Ovary (tissue), 3 donors: Measurements from ENCODE around the gene BATF3.

Source experiments
- POLR2A ChIP-seq: fragments of 450-650 bp; IDR thresholded peaks from one replicate; pipeline ENCODE4 v1.6.1; 2017; ENCODE audit warnings: antibody characterized with exemption, mild to moderate bottlenecking, moderate library complexity
- TF ChIP-seq, protein P1 (sequence below), 3 donors: fragments of 450-650 bp in 2 of 3; fragments of 200-600 bp in 1 of 3; IDR thresholded peaks; one replicate each; pipeline versions ENCODE4 v1.5.1 to v1.8.0; 2016 to 2022; ENCODE audit warnings: antibody characterized with exemption in 3 of 3, mild to moderate bottlenecking in 1 of 3
- donor health status: DM: no; HTN: no; CAD: no.

DNA sequence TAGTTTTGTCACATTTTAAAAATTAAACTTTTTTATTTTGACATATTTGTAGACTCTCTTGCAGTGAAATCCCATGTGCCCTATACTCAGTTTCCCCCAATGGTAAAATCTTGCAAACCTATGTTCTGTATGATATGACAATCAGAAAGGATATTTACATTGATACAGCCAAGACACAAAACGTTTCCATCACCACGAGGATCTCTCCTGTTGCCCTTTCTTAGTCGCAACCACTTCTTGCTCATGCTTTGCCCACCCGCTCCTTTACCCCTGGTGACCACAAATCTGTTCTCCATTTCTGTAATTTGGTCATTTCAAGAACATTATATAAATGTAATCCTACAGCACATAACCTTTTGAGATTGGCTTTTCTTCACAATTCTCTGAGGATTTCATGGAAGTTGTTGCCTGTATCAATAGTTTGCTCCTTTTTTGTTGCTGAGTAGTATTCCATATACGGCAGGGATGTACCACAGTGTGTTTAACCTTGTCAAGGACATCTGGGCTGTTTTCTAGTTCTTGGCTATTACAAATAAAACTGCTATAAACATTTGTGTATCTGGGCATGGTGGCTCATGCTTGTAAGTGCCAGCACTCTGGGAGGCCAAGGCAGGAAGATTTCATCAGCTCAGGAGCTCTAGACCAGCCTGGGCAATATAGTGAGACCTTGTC, 14.0 kb upstream of the BATF3 start:
- TF ChIP-seq, protein P1, sequence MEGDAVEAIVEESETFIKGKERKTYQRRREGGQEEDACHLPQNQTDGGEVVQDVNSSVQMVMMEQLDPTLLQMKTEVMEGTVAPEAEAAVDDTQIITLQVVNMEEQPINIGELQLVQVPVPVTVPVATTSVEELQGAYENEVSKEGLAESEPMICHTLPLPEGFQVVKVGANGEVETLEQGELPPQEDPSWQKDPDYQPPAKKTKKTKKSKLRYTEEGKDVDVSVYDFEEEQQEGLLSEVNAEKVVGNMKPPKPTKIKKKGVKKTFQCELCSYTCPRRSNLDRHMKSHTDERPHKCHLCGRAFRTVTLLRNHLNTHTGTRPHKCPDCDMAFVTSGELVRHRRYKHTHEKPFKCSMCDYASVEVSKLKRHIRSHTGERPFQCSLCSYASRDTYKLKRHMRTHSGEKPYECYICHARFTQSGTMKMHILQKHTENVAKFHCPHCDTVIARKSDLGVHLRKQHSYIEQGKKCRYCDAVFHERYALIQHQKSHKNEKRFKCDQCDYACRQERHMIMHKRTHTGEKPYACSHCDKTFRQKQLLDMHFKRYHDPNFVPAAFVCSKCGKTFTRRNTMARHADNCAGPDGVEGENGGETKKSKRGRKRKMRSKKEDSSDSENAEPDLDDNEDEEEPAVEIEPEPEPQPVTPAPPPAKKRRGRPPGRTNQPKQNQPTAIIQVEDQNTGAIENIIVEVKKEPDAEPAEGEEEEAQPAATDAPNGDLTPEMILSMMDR (IDR thresholded peaks at IDR 0.05) = no peak
- no peak for TF ChIP-seq POLR2A
